22Rv1 (cell line): ENCODE measurements around the gene PRX.

Source experiments
- H3K27ac ChIP-seq: fragments of 450-650 bp; 2 replicates; pipeline ENCODE4 v1.5.1; 2017
- ZFX ChIP-seq: fragments of 450-650 bp; IDR thresholded peaks from 2 replicates; pipeline ENCODE4 v1.6.1; 2017; ENCODE audit warnings: antibody characterized with exemption, borderline replicate concordance
- TF ChIP-seq, protein P1 (sequence below): fragments of 450-650 bp; IDR thresholded peaks from 2 replicates; pipeline ENCODE4 v1.5.1; 2017; ENCODE audit warnings: mild to moderate bottlenecking

PRX gene

DNA sequence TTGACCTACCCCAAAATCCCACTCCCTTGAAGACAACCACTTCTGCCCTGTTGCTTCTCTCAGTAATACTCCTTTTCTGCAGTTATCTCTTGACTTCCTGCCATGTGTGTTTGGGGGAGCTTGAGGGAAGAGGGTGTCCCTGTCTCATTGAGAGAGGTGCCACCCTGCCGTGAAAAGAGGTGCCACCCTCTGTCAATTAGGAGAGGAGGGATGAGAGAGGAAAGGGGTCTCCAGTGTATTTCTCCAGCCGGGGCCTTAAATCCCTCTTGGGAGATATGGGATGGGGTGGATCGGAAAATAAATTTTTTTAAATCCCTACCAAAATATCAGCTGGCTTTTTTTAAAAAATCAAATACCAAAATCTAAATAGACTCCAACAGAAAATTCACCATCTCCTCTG, 48.2 kb downstream of the PRX start:
- TF ChIP-seq, protein P1, sequence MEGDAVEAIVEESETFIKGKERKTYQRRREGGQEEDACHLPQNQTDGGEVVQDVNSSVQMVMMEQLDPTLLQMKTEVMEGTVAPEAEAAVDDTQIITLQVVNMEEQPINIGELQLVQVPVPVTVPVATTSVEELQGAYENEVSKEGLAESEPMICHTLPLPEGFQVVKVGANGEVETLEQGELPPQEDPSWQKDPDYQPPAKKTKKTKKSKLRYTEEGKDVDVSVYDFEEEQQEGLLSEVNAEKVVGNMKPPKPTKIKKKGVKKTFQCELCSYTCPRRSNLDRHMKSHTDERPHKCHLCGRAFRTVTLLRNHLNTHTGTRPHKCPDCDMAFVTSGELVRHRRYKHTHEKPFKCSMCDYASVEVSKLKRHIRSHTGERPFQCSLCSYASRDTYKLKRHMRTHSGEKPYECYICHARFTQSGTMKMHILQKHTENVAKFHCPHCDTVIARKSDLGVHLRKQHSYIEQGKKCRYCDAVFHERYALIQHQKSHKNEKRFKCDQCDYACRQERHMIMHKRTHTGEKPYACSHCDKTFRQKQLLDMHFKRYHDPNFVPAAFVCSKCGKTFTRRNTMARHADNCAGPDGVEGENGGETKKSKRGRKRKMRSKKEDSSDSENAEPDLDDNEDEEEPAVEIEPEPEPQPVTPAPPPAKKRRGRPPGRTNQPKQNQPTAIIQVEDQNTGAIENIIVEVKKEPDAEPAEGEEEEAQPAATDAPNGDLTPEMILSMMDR: no peak
- TF ChIP-seq ZFX: no peak

DNA sequence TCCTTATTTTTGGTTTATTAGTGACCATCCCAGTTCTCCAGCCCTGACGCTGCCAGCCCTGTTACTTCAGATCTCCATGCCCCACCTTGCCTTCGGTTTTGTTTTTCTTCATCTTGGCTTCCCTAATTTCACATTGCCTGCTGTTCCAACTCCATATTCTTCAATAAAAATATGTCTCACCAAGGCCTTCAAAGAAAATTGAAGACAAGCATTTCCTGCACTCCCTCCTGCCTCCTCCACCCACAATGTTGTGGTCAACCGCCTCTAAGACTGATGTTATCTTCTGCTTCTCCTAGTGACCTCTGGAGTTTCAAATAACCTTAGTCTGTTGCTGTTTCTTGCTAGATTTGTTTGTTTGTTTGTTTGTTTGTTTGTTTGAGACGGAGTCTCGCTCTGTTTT, 50.1 kb downstream of the PRX start:
- no peak for TF ChIP-seq ZFX
- TF ChIP-seq, protein P1: no peak

More for the DNA sequence above, 48.2 kb downstream of the PRX start:
- peak overlapping the region; percentile 27; the same call in 1 of the 2 replicates for H3K27ac ChIP-seq

DNA sequence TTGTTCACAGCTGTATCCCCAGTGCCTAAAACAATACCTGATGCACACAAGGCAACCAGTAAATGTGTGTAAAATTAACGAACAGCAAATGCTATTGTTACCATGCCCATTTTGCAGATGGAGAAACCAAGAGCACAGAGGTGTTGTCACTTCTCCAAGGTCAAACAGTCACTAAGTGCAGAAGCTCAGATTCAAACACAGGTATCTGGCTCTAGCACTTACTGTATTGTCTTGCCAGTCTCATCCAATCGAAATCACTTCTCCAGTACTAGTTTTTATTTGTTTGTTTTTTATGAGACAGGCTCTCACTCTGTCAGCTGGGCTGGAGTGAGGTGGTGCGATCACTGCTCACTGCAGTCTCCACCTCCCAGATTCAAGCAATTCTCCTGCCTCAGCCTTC, 51.0 kb downstream of the PRX start:
- H3K27ac ChIP-seq: peak overlapping the region; percentile 58
- TF ChIP-seq, protein P1: no peak
- no peak for TF ChIP-seq ZFX

More for the DNA sequence above, 50.1 kb downstream of the PRX start:
- H3K27ac ChIP-seq: peak overlapping the region; percentile 58

DNA sequence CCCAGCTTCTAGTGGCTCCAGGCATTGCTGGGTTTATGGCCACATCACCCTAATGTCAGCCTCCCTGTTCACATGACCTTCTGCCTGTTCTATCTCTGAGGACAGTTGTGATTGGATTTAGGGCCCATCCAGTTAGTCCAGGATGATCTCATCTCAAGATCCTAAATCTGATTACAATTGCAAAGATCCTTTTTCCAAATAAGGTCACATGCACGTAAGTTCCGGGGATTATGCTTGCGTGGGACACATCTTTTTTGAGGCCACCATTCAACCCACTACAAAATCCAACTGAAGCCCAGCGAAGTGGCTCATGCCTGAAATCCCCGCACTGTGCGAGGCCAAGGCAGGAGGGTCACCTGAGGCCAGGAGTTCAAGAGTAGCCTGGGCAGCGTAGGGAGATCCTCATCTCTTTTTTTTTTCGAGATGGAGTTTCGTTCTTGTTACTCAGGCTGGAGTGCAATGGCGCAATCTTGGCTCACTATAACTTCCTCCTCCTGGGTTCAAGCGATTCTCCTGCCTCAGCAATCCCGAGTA, 52.4 kb downstream of the PRX start:
- no peak for TF ChIP-seq ZFX
- TF ChIP-seq, protein P1: no peak
- H3K27ac ChIP-seq: peak overlapping the region; percentile 58; the same call in 1 of the 2 replicates

DNA sequence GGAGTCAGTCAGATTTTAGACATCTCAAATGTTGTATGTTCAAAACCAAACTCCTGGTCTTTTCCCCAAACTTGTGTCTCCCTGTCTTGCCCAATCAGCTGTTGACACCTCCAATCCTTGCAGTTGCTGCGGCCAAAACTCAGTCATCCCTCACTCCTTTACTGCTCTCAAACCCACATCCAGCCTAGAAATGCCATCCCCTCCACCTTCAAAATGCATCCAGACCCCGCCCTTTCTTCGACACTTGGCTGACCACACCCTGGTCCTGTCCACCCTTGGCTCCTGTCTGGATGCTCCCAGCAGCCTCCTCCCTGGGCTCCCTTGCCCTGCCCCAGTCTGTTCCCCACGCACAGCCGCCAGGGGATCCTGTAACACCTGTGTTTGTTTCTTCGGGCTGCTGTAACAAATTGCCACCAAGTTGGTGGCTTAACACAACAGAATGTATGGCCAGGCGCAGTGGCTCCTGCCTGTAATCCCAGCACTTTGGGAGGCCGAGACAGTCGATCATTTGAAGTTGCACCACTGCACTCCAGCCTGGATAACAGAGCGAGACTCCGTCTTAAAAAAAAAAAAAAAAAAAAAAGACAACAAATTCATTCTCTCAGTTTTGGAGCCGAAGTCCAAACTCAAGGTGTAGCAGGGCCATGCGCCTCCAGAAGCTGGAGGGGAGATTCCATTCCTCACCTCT, 53.0 kb downstream of the PRX start:
- TF ChIP-seq, protein P1: no peak
- TF ChIP-seq ZFX: no peak
- H3K27ac ChIP-seq: peak overlapping the region; percentile 58; the same call in 1 of the 2 replicates

DNA sequence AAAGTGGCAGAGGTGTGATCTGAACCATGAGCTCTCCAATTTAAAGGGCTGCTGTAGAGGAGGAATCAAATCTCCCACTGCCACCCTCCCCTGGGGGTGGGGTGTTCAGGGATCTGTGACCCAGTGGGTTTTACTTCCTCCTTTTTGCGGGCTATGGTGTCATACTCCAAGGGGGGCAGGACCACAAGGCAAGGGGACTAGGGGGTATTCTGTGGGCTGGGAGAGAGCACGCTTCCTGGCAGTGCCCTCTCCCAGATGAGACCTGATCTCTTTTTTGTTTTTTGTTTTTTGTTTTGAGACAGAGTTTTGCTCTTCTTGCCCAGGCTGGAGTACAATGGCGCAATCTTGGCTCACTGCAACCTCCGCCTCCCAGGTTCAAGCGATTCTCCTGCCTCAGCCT, 54.4 kb downstream of the PRX start:
- H3K27ac ChIP-seq: no peak overlapping the region
- TF ChIP-seq ZFX: no peak
- TF ChIP-seq, protein P1: no peak

DNA sequence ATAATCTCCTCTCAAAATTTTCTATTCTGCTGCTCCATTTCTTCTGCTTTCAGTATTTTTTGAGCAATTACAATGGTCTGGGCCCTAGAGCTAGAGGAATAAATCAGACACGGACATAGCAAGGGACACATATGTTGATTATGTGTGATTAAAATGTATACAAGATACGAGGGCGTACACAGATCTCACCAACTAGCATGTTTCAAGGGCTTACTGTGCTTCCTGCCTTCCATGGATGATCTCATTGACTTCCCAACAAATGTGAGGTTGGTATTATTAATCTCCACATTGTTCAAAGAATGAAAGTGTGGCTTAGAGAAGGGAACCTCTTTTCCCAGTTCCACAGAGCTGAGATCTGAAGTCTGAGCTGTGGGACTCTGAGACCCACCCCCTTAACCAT, 55.5 kb downstream of the PRX start:
- no peak overlapping the region for H3K27ac ChIP-seq
- TF ChIP-seq ZFX: no peak
- TF ChIP-seq, protein P1: no peak
